Loucy (cell line): Measurements from ENCODE around the gene SH3BP5L.

Experiments used
- H2AFZ ChIP-seq: fragments of 200-600 bp; sonication (generic); 2 replicates; pipeline ENCODE4 v1.6.0; 2016; ENCODE audit warnings: antibody characterized with exemption, mild to moderate bottlenecking, low read length, moderate library complexity
- H3F3A ChIP-seq: fragments of 200-600 bp; 2 replicates; pipeline ENCODE4 v1.6.0; 2016; ENCODE audit warnings: antibody characterized with exemption, low read depth, mild to moderate bottlenecking
- H3K27me3 ChIP-seq: fragments of 200-600 bp; sonication (generic); 2 replicates; pipeline ENCODE4 v1.6.1; 2014; ENCODE audit warnings: low read length, mild to moderate bottlenecking; ENCODE audit not compliant: insufficient read depth, poor library complexity, severe bottlenecking
- H3K36me3 ChIP-seq: fragments of 200-600 bp; sonication (generic); 2 replicates; pipeline ENCODE4 v1.6.1; 2016; ENCODE audit warnings: low read length; ENCODE audit not compliant: insufficient read depth
- H3K4me1 ChIP-seq: fragments of 200-600 bp; sonication (generic); 2 replicates; pipeline ENCODE4 v1.5.1; 2014; ENCODE audit warnings: low read length, mild to moderate bottlenecking; ENCODE audit not compliant: insufficient read depth, poor library complexity, severe bottlenecking
- H3K4me2 ChIP-seq: fragments of 200-600 bp; sonication (generic); 2 replicates; pipeline ENCODE4 v1.6.0; 2014; ENCODE audit warnings: antibody characterized with exemption, low read length, low read depth, mild to moderate bottlenecking; ENCODE audit not compliant: poor library complexity, severe bottlenecking
- H3K4me3 ChIP-seq: fragments of 200-600 bp; sonication (generic); 2 replicates; pipeline ENCODE4 v1.5.1; 2014; ENCODE audit warnings: low read length, mild to moderate bottlenecking, mixed read lengths; ENCODE audit not compliant: poor library complexity, severe bottlenecking
- H3K79me2 ChIP-seq: fragments of 200-600 bp; sonication (generic); 2 replicates; pipeline ENCODE4 v1.6.1; 2014; ENCODE audit warnings: low read length; ENCODE audit not compliant: insufficient read depth
- H3K9ac ChIP-seq: fragments of 200-600 bp; sonication (generic); 2 replicates; pipeline ENCODE4 v1.6.0; 2014; ENCODE audit warnings: mild to moderate bottlenecking, low read depth, low read length, moderate library complexity; ENCODE audit not compliant: poor library complexity, severe bottlenecking
- H3K9me2 ChIP-seq: fragments of 200-600 bp; sonication (generic); replicated peaks from 2 replicates; pipeline ENCODE4 v1.6.1; 2016; ENCODE audit warnings: low read depth, low read length, mixed read lengths
- H3K9me3 ChIP-seq: fragments of 200-600 bp; sonication (generic); 2 replicates; pipeline ENCODE4 v1.6.1; 2014; ENCODE audit warnings: mild to moderate bottlenecking, antibody characterized with exemption, low read length, low read depth; ENCODE audit not compliant: insufficient read depth
- H4K20me1 ChIP-seq: fragments of 200-600 bp; sonication (generic); 2 replicates; pipeline ENCODE4 v1.6.0; 2014; ENCODE audit warnings: antibody characterized with exemption, low read length, mild to moderate bottlenecking; ENCODE audit not compliant: insufficient read depth, poor library complexity, severe bottlenecking
- CTCF ChIP-seq: fragments of 200-600 bp; sonication (generic); conservative IDR thresholded peaks from 2 replicates; pipeline ENCODE4 v1.5.1; 2014; ENCODE audit warnings: mild to moderate bottlenecking, antibody characterized with exemption, low read length
- EZH2phosphoT487 ChIP-seq: fragments of 200-600 bp; IDR thresholded peaks from 2 replicates; pipeline ENCODE4 v1.6.1; 2018; ENCODE audit warnings: antibody characterized with exemption, mild to moderate bottlenecking, moderate library complexity, borderline replicate concordance

Gene SH3BP5L

GRCh38 chr1:248849152-248849551 lies 23.4 kb upstream of the SH3BP5L start:
- no peak overlapping the region for H2AFZ ChIP-seq
- H3K36me3 ChIP-seq: peaks cover 68% of the 10 kb centered on the region; the same call in 1 of the 2 replicates
- no peaks in the 10 kb centered on the region for H3K27me3 ChIP-seq
- H3K4me3 ChIP-seq: no peak overlapping the region
- no peak overlapping the region for H3K4me2 ChIP-seq
- peaks cover 10% of the 10 kb centered on the region; the same call in 1 of the 2 replicates for H3K79me2 ChIP-seq
- H3K4me1 ChIP-seq: peaks cover 27% of the 10 kb centered on the region
- no peaks in the 10 kb centered on the region for H3K9me2 ChIP-seq
- H3F3A ChIP-seq: no peaks in the 10 kb centered on the region
- no peak for TF ChIP-seq CTCF
- no peak for TF ChIP-seq EZH2phosphoT487
- H3K9me3 ChIP-seq: no peaks in the 10 kb centered on the region
- no peaks in the 10 kb centered on the region for H4K20me1 ChIP-seq
- H3K9ac ChIP-seq: no peak overlapping the region

GRCh38 chr1:248848602-248849001 lies 22.9 kb upstream of the SH3BP5L start:
- no peak overlapping the region for H3K9ac ChIP-seq
- H3F3A ChIP-seq: no peaks in the 10 kb centered on the region
- H3K36me3 ChIP-seq: peaks cover 65% of the 10 kb centered on the region; the same call in 1 of the 2 replicates

GRCh38 chr1:248847956-248848561 lies 22.3 kb upstream of the SH3BP5L start:
- Histone ChIP-seq H3K9me2 (no peaks in the 10 kb centered on the region), H3K79me2 (peaks cover 8% of the 10 kb centered on the region), H3K9me3 (no peaks in the 10 kb centered on the region), H2AFZ (no peak overlapping the region), H4K20me1 (no peaks in the 10 kb centered on the region), H3K4me1 (peaks cover 21% of the 10 kb centered on the region), H3K36me3 (peaks cover 62% of the 10 kb centered on the region; the same call in 1 of the 2 replicates), H3K4me2 (no peak overlapping the region), H3K27me3 (no peaks in the 10 kb centered on the region), H3K9ac (no peak overlapping the region), H3F3A (no peaks in the 10 kb centered on the region), H3K4me3 (no peak overlapping the region)
- TF ChIP-seq EZH2phosphoT487: no peak
- no peak for TF ChIP-seq CTCF

More at GRCh38 chr1:248848602-248849001, 22.9 kb upstream of the SH3BP5L start:
- TF ChIP-seq CTCF: no peak
- TF ChIP-seq EZH2phosphoT487: no peak
- Histone ChIP-seq H3K4me2 (no peak overlapping the region), H3K79me2 (peaks cover 7% of the 10 kb centered on the region; the same call in 1 of the 2 replicates), H4K20me1 (no peaks in the 10 kb centered on the region), H3K9me2 (no peaks in the 10 kb centered on the region), H3K4me1 (peaks cover 22% of the 10 kb centered on the region), H3K9me3 (no peaks in the 10 kb centered on the region), H2AFZ (no peak overlapping the region), H3K4me3 (no peak overlapping the region), H3K27me3 (no peaks in the 10 kb centered on the region)
